Stimulated activated CD4-positive, alpha-beta T cell treated with anti-CD3 and anti-CD28 coated beads, Interleukin-15, amount 100 ng/mL, for 24 hours (primary cell): ENCODE measurements around the gene EYA4.

Source experiments
- DNase-seq: peaks from one replicate; pipeline ENCODE4 v3.0.0-alpha.2; 2020

EYA4 gene

DNA sequence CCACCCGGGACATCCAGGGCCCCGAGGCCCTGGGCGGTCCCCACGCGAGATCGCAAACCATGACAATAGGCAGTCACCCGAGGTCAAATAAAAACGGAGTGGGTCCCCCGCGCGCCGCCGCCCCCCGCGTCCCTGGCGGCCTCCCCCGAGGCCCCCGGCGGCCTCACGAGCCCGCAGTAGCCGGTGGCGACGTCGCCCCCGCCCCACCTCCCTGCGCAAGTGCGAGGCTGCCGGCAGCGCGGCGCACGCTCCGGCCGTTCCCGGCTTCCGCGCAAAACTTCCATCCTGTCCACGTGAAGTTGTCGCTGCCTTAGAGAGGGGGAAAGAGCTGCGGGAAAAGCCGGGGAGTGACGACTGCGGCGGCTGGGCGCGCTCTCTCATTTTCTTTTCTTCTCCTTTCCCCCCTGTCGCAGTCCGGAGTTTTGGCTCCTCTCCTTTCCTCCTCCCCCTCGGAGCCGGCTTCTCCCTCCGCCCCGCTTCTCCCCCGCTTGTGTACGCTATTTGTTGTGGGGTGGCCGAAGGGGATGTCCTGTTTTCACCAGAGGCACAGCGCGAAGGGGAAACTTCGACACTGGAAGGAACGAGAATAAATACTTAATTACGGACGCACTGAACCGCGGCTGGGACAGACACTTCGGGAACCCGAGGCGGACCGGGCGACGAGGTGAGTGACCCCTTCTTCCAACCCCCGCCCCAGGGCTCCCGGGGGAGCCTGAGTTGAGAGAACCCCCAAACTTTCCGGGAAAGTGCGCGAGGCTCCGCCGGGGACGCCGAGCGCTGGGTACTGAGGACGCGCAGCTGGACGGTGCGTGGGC is at the start of gene EYA4:
EYA4 (plus strand) TSS at position 272 of the 815 bp plus-strand sequence. CDS start 33,424 bp downstream, outside the sequence.
- DNase-seq, result peak; percentile 3

GRCh38 chr6:133193396-133193795 is 47.8 kb upstream of the EYA4 start:
- no peak for DNase-seq

DNA sequence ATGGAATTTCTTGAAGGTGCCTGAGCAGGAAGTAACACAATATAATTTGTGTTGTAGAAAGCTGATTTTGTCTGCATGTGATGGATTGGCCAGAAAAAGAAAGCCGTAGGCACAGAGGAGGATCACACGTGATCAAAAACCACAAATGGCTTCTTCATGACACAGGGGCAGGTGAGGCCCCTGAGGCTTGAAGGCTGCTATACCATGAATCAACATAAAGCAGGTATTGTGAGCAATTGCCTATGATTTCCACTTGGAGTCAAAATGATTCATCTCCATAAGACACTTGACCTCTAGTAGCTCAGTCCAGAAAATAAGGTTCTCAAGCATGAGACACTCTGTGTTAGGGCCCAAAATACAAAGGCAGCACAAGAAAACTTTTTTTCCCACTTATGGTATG is 42.4 kb upstream of the EYA4 start:
- DNase-seq, result no peak

DNA sequence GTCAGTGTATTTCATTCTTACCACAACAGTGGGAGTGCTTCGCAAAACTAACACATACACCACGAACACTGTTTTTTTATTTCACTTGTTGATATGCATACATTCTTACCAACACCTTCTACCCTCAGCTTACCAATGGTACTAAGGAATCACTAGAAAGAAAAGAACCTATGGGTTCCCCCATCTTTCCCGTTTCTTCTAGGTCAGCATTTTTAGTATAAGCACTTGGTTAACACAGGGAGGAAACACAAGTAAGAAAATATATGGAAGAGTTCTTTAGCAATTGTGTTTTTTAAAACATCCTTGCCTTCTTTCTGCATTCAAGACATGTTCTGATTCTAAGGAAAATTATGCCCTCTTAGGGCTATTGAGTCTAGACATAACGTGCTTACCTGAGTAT is 39.9 kb upstream of the EYA4 start:
- DNase-seq, result no peak

- DNase-seq, result no peak
Observed at GRCh38 chr6:133202610-133203343, 38.4 kb upstream of the EYA4 start.

DNA sequence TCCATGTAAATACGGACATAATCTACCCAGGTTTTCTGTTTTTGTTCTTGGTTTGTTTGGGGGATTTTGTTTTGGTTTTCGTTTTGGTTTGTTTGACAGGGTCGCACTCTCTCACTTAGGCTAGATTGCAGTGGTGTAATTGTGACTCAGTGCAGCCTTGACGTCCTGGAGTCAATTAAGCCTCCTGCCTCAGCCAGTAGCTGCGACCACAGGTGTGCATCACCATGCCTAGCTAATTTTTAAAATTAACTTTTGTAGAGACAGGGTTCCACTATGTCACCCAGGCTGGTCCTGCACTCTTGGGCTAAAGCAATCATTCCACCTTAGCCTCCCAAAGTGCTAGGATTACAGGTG is 37.8 kb upstream of the EYA4 start:
- no peak for DNase-seq

- no peak for DNase-seq
Observed at GRCh38 chr6:133205304-133205703, 35.9 kb upstream of the EYA4 start.

DNA sequence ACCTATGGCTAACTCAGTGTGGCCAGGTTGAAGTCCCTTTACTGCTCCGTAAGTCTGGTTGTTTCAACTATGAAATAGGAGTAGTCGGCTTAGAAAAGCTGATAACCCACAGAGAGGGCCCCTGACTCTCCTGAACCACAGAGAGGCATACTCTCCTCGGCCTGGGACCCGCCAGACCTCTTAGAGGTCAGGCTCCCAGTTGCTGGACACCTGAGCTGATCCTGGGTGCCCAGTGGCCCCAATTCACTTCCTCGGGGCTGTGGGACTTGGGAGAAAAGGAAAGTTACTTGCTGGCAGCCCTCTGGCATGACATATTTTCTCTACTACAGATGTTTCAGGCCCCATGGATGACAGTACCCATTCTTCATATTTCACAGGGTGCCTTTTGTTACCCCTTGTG is 34.2 kb upstream of the EYA4 start:
- no peak for DNase-seq

GRCh38 chr6:133207754-133208153 is 33.4 kb upstream of the EYA4 start:
- DNase-seq, result no peak

GRCh38 chr6:133208183-133208755 is 32.9 kb upstream of the EYA4 start:
- no peak for DNase-seq

DNA sequence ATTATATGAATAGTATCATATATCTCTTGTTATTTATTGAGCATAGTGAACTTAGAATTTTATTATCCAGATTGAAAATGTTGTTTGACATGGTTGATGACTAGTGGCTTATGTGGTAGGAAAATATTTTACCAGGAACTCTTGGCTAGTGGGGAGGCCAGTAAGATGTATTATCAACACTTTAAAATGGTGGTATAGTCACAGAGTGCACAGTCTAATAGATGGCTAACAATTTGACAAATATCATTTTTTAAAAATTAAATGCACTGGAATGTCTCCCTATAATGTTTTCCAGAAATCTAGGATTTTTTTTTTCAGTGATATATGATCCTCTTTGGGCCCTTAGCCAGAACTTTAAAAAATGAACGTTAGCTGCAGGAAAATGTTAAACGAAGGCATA is 26.9 kb upstream of the EYA4 start:
- DNase-seq, result no peak

GRCh38 chr6:133218852-133219251 is 22.3 kb upstream of the EYA4 start:
- no peak for DNase-seq

DNA sequence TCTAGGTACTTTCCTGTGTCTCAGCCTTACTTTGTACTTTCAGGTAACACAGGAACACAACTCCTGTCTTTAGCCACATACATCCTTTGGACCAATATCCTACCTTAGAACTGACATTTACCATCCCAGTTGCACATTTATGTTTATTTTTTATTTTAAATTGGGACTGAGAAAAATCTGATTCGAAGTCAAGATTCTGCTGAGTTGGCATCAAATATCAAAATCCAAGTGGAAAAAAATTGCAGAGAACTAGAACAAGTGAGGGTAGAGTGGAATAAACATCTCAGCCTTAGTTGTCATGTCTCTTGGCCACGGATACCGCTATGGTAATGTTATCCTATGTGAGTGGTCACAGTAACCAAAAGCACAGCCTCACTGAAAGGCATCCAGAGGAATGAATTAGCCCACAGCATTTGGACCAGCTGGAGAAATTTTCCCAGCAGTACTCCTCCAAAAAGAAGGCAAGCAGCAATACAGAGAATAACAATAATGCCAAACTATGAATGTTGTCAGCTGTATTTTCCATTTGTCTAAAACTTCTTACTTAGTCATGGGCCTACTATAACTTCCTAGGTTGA is 17.6 kb upstream of the EYA4 start:
- DNase-seq, result no peak

DNA sequence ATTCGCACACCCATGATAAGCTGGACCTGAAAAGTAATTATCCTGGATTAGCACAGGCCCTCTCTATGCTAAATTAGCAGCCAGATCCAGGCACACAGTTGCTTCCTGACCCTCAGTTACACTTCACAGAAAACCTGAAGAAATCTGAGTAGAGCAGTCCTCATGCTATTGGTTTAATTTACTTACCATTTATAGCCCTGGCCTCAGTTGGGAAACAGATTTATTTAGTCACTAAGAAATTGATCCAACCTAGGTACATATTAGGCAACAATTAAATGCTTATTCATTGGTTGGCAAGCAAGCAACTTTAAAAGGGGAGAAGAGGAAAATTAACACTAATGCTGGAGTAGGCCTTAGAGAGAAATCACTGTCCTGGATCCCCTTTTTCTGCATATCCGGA is 15.6 kb upstream of the EYA4 start:
- DNase-seq, result no peak

GRCh38 chr6:133227344-133227743 is 13.8 kb upstream of the EYA4 start:
- no peak for DNase-seq

DNA sequence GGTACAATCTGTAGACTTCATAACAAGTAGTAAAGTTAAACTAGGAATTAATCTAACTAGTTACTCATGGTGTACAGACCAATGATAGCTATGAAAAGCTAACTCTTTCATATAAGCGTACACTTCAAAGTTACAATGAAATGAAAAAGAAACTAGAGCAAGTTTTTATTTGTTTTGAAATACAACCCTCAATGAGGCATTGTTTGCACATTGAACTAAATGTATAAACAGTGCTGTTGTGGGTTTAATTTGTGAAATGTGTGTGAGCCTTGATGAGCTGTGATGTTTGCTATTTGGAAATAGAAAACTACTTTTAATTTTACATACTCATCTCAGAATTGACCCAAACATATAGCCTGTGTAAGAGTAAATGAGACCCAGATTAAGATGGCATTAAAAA is 11.1 kb upstream of the EYA4 start:
- no peak for DNase-seq

DNA sequence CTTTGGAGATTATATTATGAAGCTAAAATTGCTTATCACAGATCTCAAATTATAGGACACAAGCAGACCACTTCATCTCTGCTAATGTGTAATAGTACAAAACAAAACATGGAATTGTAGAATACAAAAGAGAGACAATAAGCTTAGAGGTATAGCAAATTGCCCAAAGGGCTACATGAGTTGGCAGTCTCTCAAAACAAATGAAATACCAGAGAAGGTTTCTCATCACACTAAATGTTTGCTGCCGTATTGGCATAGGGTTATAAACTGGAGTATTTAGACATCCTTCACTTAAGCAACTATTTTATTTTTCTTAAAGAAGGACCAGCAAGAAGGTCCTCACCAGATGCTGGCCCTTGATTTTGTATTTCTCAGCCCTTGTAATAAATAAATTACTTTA is 5.9 kb upstream of the EYA4 start:
- DNase-seq, result no peak

- no peak for DNase-seq
Observed at GRCh38 chr6:133236932-133237331, 4.2 kb upstream of the EYA4 start.

DNA sequence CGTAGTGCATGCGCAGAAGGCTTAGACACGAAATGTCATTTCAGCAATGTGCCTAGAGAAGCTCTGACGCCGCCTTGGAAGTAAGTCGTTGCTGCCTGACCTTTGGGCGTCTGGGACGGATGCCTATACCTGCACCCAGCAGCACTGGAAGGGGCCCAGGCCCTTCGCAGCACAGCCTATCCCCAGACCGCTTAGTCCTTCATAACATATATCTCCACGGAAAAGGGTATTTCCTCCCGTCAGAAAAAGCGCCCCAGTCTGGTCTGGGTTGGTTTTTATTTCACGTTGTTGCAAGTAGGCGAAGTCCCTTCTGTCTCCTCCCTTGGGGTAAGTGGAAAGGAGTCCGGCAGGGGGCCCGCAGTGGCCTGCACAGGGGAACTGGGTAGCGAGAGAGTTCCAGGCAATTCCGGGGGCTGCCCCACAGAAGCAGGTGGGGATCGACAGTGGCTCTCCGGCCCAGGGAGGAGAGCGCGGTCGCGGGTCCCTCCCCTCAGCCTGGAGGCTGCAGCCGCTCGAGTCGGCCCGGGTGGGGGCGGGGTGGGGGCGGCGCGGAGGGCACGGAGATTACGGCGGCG is 559 bp upstream of the EYA4 start:
- no peak for DNase-seq

GRCh38 chr6:133241901-133242636 is 912 bp downstream of the EYA4 start:
- peak; percentile 3 for DNase-seq

DNA sequence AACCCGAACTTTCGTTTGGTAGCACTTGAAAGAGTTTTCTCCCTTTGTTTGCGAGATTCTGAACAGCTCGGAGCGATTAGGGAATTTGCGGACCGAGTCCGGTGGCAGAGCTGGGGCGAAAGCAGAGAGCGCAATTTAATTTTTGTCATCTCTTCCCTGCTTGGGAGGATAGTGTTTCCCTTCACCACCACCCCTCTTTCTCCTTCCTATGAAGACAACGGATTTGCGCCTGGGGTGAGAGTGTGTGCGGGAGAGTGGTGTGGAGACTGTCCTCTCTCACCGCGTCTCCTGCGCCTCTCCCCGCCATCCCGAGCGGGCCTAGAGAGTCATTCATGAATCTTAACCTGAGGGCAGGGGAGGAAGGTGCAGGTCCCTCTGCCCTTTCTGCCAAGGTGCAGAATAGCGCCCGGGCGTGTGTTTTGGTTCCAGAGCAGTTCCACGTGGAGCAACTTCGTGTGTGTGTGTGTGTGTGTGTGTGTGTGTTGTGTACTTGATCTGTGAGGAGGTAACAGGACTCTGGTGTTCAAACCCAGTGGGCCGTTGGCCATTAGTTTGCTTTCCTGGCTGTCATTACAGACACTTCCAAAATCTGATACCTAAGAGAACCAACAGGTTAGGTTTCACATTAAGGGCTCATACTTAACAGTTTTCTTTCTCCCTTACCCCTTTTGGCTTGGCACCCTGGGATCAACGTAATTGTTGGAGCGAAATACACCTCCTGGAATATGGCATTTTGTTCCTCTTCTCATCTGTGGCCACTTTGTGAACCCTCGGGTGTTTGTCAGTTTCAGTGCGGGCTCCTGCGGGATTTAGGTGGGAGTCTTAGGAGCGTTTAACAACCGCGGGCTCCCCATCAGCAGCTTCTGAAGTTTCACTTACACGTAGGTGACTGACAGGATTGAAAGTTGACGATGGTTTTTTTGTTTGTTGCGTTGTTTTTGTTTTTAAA is 1.8 kb downstream of the EYA4 start:
- peak; percentile 2 for DNase-seq
